HFF-Myc (cell line): ENCODE measurements around the gene XIAP.
"Not testable (repeated sequence)": the region's sequence is repeated elsewhere in the genome, so short reads cannot be mapped to it uniquely, and the experiment has no call there.

Experiments
- DNase-seq: peaks from one replicate; pipeline ENCODE4 v3.0.0-alpha.2; 2011; ENCODE audit warnings: low read depth; ENCODE audit errors: extremely low read depth
- H3K4me3 ChIP-seq: replicated peaks from 2 replicates; pipeline ENCODE4 v1.5.1; 2011; ENCODE audit warnings: low read depth, mild to moderate bottlenecking, control low read depth, low read length
- CTCF ChIP-seq: IDR thresholded peaks from 2 replicates; pipeline ENCODE4 v1.5.1; 2012; ENCODE audit warnings: mild to moderate bottlenecking, low read depth, low read length, control low read depth; ENCODE audit errors: missing control alignments

XIAP gene

GRCh38 chrX:123859846-123860838 is at the start of gene XIAP:
XIAP (plus strand) TSS chrX:123860053; CDS start chrX:123885663, 25,610 bp downstream.
- peak; percentile 35 for DNase-seq
- no peak for TF ChIP-seq CTCF
- peak within 1 kb of the TSS; percentile 64 for H3K4me3 ChIP-seq

- TF ChIP-seq CTCF: no peak
- no peak for DNase-seq
- H3K4me3 ChIP-seq: no peak overlapping the region
Observed at GRCh38 chrX:123814343-123814742, 45.5 kb upstream of the XIAP start.

DNA sequence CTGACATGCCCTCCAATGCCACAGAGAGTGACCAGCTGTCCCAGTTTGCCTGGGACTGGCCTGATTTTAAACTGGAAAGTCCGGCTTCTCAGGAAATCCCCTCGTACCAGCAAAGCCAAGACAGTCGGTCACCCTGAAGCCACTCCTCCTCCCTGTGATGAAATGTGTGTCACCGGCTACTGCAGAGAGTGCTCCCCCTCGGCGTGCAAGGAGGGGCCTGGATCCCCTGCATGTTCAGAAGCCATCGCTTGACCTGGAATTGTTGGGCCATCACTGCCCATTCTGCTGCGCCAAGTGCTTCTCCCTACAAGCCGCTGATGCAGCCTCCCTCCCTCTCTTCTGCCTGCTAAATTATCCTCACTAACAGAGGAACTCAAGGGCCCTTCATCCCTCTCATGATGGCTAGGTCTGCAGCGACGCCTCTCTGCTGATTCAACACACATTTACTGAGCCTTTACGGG is 44.9 kb upstream of the XIAP start:
- H3K4me3 ChIP-seq, DNase-seq: not testable (repeated sequence)

DNA sequence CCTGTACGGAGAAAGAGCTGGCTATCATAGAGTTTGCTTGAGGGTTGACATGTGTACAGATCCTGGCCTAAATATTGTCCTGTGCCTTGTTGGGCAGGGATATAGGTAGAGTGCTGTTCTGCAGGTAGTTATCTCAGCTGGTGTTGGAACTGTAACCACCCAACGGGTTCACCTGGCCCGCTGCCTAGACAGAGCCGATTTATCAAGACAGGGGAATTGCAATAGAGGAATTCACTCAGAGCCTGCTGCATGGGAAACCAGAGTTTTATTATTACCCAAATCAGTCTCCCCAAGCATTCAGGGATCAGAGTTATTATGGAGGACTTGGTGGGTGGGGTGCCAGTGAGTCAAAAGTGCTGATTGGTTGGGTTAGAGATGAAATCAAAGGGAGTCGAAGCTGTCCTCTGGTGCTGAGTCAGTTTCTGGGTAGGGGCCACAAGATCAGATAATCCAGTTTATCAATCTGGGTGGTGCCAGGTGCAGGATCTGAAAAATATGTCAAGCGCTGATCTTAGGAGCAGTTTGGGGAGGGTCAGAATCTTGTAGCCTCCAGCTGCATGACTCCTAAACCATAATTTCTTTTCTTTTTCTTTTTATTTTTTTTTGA is 42.5 kb upstream of the XIAP start:
- TF ChIP-seq CTCF: no peak
- no peak overlapping the region for H3K4me3 ChIP-seq
- DNase-seq: no peak

DNA sequence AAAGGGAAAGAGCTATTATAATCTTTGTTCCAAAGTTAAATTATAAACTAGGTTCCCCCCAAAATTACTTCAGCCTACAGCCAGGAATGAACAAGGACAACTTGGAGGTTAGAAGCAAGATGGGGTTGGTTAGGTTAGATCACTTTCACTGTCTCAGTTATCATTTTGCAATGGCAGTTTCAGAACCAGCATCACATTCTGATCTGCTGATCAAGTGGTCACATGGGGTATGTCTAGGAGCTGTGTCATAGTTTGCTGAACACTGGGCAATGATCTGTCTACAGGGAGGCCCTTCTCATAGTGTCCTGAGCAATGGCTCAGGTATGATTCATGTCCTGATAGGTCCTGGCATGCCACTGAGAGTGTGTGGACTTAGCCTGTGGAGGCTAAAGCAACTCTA is 41.6 kb upstream of the XIAP start:
- H3K4me3 ChIP-seq: no peak overlapping the region
- TF ChIP-seq CTCF: no peak
- DNase-seq: no peak

DNA sequence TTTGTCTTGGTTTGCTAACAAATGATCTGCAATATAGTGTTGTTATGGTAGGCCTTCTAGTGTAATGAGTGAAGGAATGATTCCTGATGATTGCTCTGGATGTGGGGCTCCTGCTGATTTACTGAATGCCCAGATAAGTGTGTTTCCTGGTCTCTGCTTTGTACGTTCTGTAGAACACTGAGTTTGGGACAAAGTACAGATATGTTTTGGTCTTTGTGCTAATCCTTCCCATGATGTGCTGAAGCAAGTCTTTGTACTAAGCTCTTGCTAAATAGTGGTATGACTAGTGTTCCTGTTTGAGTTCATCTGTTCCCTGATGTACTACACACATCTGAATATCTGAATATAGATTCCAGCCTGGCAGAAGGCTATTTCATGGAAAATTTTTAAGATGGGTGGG is 36.9 kb upstream of the XIAP start:
- no peak overlapping the region for H3K4me3 ChIP-seq
- no peak for TF ChIP-seq CTCF

GRCh38 chrX:123830309-123830708 is 29.5 kb upstream of the XIAP start:
- H3K4me3 ChIP-seq: no peak overlapping the region
- DNase-seq: no peak
- no peak for TF ChIP-seq CTCF

More for the DNA sequence above, 36.9 kb upstream of the XIAP start:
- DNase-seq: no peak
